Measurements from ENCODE around the gene RPS16.

- TF ChIP-seq POLR2AphosphoS5 (IDR thresholded peaks at IDR 0.05; ENCODE audit: low read depth, low read length), result no peak
- TF ChIP-seq GTF2F1 (IDR thresholded peaks at IDR 0.05; ENCODE audit: low read length), result no peak
- no peak for TF ChIP-seq ZNF672 (CRISPR knock-in tag; IDR thresholded peaks at IDR 0.05)
- TF ChIP-seq ZBTB8A (CRISPR knock-in tag; IDR thresholded peaks at IDR 0.05; ENCODE audit: borderline replicate concordance, low read depth), result no peak
- TF ChIP-seq RNF219 (CRISPR knock-in tag; IDR thresholded peaks at IDR 0.05), result no peak
- no peak for TF ChIP-seq CTCF (CRISPR knock-in tag; IDR thresholded peaks at IDR 0.05)
- no peak for TF ChIP-seq CERS6 (CRISPR knock-in tag; IDR thresholded peaks at IDR 0.05)
- no peak for TF ChIP-seq ZBTB37 (CRISPR knock-in tag; IDR thresholded peaks at IDR 0.05)
- TF ChIP-seq ZNF468 (CRISPR knock-in tag; IDR thresholded peaks at IDR 0.05), result no peak
- TF ChIP-seq GABPB1 (CRISPR knock-in tag; IDR thresholded peaks at IDR 0.05), result no peak
- TF ChIP-seq ATAD3A (CRISPR knock-in tag; IDR thresholded peaks at IDR 0.05), result no peak
Observed at GRCh38 chr19:39419003-39419402, 16.7 kb downstream of the RPS16 start.

Data from HepG2 (cell line).